C4-2B (cell line): ENCODE measurements around the gene FOSB.

Experiments used
- H3K27ac ChIP-seq: fragments of 450-650 bp; 2 replicates; pipeline ENCODE4 v1.5.1; 2017
- CTCF ChIP-seq: fragments of 450-650 bp; conservative IDR thresholded peaks from 2 replicates; pipeline ENCODE4 v1.5.1; 2017; ENCODE audit warnings: mild to moderate bottlenecking
- ZFX ChIP-seq: fragments of 450-650 bp; IDR thresholded peaks from 2 replicates; pipeline ENCODE4 v1.6.1; 2017

The FOSB gene

GRCh38 chr19:45489216-45489855 is 21.5 kb downstream of the FOSB start:
- H3K27ac ChIP-seq = no peak overlapping the region
- TF ChIP-seq CTCF = no peak
- no peak for TF ChIP-seq ZFX

DNA sequence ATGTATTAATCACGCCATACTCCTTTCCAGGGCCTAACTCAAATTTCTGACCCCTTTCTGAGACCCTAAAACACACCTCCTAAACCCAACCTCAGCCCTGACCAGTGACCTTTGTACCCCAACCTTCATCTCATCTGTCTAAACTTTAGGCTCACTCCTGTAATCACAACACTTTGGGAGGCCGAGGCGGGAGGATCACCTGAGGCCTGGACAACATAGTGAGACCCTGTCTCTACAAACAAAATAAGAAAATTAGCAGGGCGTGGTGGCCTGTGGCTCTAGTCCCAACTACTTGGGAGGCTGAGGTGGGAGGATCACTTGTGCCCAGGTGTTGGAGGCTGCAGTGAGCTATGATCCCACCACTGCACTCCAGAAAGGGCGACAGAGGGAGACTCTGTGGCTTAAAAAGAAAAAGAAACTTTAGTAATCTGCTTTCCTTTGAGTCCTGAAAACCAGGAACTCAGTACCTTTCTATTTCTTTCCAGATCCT is 24.4 kb downstream of the FOSB start:
- no peak for TF ChIP-seq ZFX
- no peak for TF ChIP-seq CTCF
- no peak overlapping the region; the same call in 1 of the 2 replicates for H3K27ac ChIP-seq

- TF ChIP-seq CTCF = no peak
- no peak for TF ChIP-seq ZFX
- H3K27ac ChIP-seq = no peak overlapping the region; the same call in 1 of the 2 replicates
Measured at GRCh38 chr19:45492627-45493470, 25.1 kb downstream of the FOSB start.

DNA sequence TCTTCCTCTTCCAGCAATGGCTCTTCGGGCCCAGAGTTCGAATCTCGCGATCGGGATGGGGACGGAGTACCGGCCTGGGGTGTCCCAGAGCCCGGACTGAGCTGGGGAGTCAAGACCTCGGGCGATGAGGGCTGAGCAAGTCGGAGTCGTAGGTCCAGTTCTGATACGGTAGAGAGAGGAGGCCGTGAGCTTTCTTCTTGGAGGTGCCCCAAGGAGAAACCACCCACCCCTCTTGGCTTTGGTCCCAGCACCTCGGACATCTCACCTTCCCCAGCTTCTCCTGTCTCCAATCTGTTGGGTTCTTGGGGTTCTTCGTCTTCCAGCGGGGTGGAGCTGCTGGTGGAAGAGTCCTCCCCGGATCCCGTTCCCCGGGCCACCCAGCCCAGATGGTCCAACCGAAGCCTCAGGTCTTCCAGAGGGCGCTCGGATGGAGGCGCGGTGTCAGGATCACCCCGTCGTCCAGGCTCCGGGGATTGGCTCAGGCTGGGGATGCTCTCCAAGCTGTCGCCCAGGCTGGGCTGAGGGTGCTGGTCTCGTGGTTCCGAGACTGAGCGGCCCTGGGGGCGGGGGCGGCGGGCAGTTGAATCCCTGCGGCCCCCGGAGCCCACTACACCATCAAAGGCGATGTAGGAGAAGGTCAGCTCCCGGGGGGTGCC is 26.6 kb downstream of the FOSB start:
- no peak for TF ChIP-seq CTCF
- TF ChIP-seq ZFX = no peak
- H3K27ac ChIP-seq = no peak overlapping the region

DNA sequence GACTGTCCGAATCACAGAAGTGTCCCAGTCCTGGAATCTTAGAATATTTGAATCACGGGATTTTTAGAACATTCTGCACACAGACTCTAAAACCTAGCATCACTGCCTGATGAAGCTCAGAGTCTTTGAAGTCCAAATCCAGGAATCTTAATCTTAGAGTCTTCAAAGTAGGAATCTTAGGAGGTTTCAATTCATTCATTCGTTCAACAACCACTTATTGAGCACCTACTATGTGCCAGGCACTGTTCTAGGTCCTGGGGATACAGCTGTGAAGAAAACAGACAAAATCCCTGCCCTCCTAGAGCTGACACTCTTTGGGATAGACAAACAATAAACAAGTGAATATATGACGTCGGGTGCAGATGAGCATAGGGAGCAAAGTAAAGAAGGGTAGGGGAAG is 27.4 kb downstream of the FOSB start:
- TF ChIP-seq ZFX (no peak), CTCF (no peak)
- H3K27ac ChIP-seq = no peak overlapping the region

DNA sequence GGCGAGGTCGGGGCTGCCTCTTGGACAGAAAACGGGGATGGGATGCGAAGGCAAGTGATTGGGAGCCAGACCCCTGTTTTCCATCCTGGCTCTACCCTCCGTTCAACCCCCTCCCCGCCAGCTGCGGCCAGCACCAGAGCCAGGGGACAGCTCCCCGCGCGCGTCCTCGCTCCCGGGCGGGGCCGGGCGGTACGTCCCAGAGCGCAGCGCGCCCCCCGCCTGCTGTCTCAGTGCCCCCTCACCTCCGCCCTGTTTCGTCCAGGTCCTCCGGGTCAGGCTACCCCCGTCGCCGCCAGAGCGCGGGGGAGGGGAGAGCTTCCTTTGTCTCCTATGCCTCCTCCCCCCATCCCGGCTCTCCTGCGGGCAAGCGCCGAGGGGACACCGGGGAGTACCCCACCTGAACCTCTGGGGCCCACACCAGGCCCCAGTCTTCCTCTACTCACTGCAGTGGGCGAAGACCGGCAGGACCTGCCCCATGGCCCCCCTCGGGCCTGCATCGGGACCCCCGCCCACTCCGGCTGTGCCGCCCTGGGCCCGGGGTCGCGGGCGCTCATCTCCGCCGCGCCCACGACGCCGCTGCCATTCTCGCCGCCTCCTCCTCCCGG is 28.7 kb downstream of the FOSB start:
- TF ChIP-seq CTCF = no peak
- TF ChIP-seq ZFX = no peak
- H3K27ac ChIP-seq = no peak overlapping the region
